Keratinocyte (primary cell): ENCODE results near the gene DYNLT2.

ENCODE experiments used
- CTCF ChIP-seq, 3 experiments: IDR thresholded peaks in 1 of 3; conservative IDR thresholded peaks in 1 of 3; optimal IDR thresholded peaks in 1 of 3; 2 replicates in 2 of 3; 3 replicates in 1 of 3; pipeline versions ENCODE3 to v1.5.1; 2011; ENCODE audit warnings: low read length in 3 of 3, mild to moderate bottlenecking in 3 of 3, moderate library complexity in 2 of 3, control low read depth in 1 of 3, inconsistent platforms in 1 of 3; ENCODE audit not compliant: insufficient read depth in 2 of 3; ENCODE audit errors: extremely low read depth in 1 of 3
- EZH2 ChIP-seq: IDR thresholded peaks from one replicate; pipeline ENCODE4 v1.6.1; 2012; ENCODE audit warnings: inconsistent platforms, mild to moderate bottlenecking, low read length, moderate library complexity

GRCh38 chr6:169751242-169752073, at the start of gene DYNLT2, which contains the start of gene ERMARD:
- peak in 1 of 3 experiments; percentile 26 for TF ChIP-seq CTCF (optimal IDR thresholded peaks at IDR 0.05 in 1 of 3, IDR thresholded peaks at IDR 0.05 in 1 of 3, conservative IDR thresholded peaks at IDR 0.05 in 1 of 3; ENCODE audit: extremely low read depth in 1 of 3, insufficient read depth in 2 of 3, low read length in 3 of 3)
- no peak for TF ChIP-seq EZH2
